Panc1 (cell line): ENCODE data around the gene SLC4A5.

ENCODE experiments used
- CTCF ChIP-seq: fragments of 450-650 bp; IDR thresholded peaks from 2 replicates; pipeline ENCODE4 v1.5.1; 2017; ENCODE audit warnings: mild to moderate bottlenecking
- POLR2AphosphoS5 ChIP-seq: IDR thresholded peaks from 2 replicates; pipeline ENCODE4 v1.6.1; 2012; ENCODE audit warnings: mild to moderate bottlenecking, low read depth, low read length, moderate library complexity
- REST ChIP-seq, 2 experiments: IDR thresholded peaks; 2 replicates each; pipeline ENCODE4 v1.6.1; 2011 to 2012; ENCODE audit warnings: low read depth in 2 of 2, control low read depth in 1 of 2, low read length in 1 of 2, mild to moderate bottlenecking in 1 of 2, moderate library complexity in 1 of 2; ENCODE audit not compliant: insufficient read depth in 1 of 2
- SIN3A ChIP-seq: IDR thresholded peaks from 2 replicates; pipeline ENCODE4 v1.6.1; 2012; ENCODE audit warnings: low read depth, mild to moderate bottlenecking, low read length, moderate library complexity, borderline replicate concordance; ENCODE audit not compliant: insufficient read depth
- TCF7L2 ChIP-seq: IDR thresholded peaks from 2 replicates; pipeline ENCODE4 v1.6.1; 2011; ENCODE audit warnings: mild to moderate bottlenecking, low read depth, low read length, inconsistent platforms

- TF ChIP-seq CTCF: no peak
- no peak for TF ChIP-seq POLR2AphosphoS5
- no peak for TF ChIP-seq REST (IDR thresholded peaks at IDR 0.05; ENCODE audit: insufficient read depth in 1 of 2, low read depth in 2 of 2, low read length in 1 of 2)
- no peak for TF ChIP-seq SIN3A
- no peak for TF ChIP-seq TCF7L2
These were observed 26.8 kb upstream of the SLC4A5 start for GRCh38 chr2:74369976-74370375.
